GM12878 (cell line): ENCODE measurements around the gene EPB41L2. TPM values are rescaled to one million over a fixed set of nuclear protein-coding genes. Genes with fewer than 3 reads are reported as not detected.
A peak's percentile ranks its signal among the peaks of the same experiment; 100 is the strongest.

Source experiments
- ATAC-seq: fragments of 200-7000 bp; cut with Tn5 transposase; 3 replicates; pipeline ENCODE4 v1.9.1; 2020; ENCODE audit warnings: mild to moderate bottlenecking, moderate library complexity
- BruUV-seq: library from RNA; stranded (reverse); fragments of 400-500 nt; replicated peaks from 2 replicates; lab custom pipeline; 2021; lab: Mats Ljungman, UMichigan
- CTCF ChIA-PET: fragments of 300-600 bp; sonication (Branson Sonifier 250); formaldehyde crosslinking; extraction: SDS; loops from one replicate; lab custom pipeline; 2021; ENCODE audit warnings: inconsistent platforms; lab: Yijun Ruan, JAX
- POLR2A ChIA-PET: fragments of 350-600 bp; formaldehyde crosslinking; extraction: SDS; loops from one replicate; lab custom pipeline; 2021; ENCODE audit warnings: inconsistent platforms; lab: Charles Lee
- RAD21 ChIA-PET: fragments of 300-600 bp; sonication (Branson Sonifier 250); formaldehyde crosslinking; loops from one replicate; lab custom pipeline; 2023; ENCODE audit warnings: antibody characterized with exemption; ENCODE audit not compliant: unreplicated experiment; lab: Charles Lee
- SMC1A ChIA-PET: fragments of 300-600 bp; sonication (Branson Sonifier 250); formaldehyde crosslinking; loops from one replicate; lab custom pipeline; 2023; ENCODE audit not compliant: unreplicated experiment, uncharacterized antibody; lab: Charles Lee
- DNase-seq: peaks from one replicate; pipeline ENCODE4 v3.0.0-alpha.2; 2011; ENCODE audit warnings: low read depth, low spot score
- FAIRE-seq: peaks from 3 replicates; lab custom pipeline; 2011; peaks lifted over from hg19 to GRCh38; lab: Jason Lieb, UNC
- H2AFZ ChIP-seq: 2 replicates; pipeline ENCODE4 v1.6.0; 2011; ENCODE audit warnings: low read depth, low read length, control low read depth; ENCODE audit not compliant: control insufficient read depth
- H3K27ac ChIP-seq: 2 replicates; pipeline ENCODE4 v1.5.1; 2011; ENCODE audit warnings: control low read depth; ENCODE audit not compliant: control insufficient read depth, insufficient read depth
- H3K27me3 ChIP-seq, 2 experiments: replicated peaks in 1 of 2; 2 replicates each; pipeline versions ENCODE4 v1.6.0 to v1.6.1; 2011; ENCODE audit warnings: low read length in 1 of 2; ENCODE audit not compliant: control insufficient read depth in 2 of 2, insufficient read depth in 2 of 2
- H3K36me3 ChIP-seq, 2 experiments: 2 replicates each; pipeline ENCODE4 v1.5.1; 2011; ENCODE audit warnings: low read length in 1 of 2; ENCODE audit not compliant: control insufficient read depth in 2 of 2, insufficient read depth in 2 of 2
- H3K4me1 ChIP-seq: 2 replicates; pipeline ENCODE4 v1.6.1; 2011; ENCODE audit warnings: mild to moderate bottlenecking, low read length, moderate library complexity, mixed read lengths; ENCODE audit not compliant: control insufficient read depth, insufficient read depth
- H3K4me2 ChIP-seq: 2 replicates; pipeline ENCODE4 v1.6.0; 2011; ENCODE audit warnings: control low read depth; ENCODE audit not compliant: control insufficient read depth, insufficient read depth
- H3K4me3 ChIP-seq: fragments of 200-600 bp; sonication (generic); 2 replicates; pipeline ENCODE4 v1.5.1; 2016
- H3K79me2 ChIP-seq: 2 replicates; pipeline ENCODE4 v1.6.0; 2011; ENCODE audit warnings: low read length; ENCODE audit not compliant: control insufficient read depth, insufficient read depth
- H3K9ac ChIP-seq: 2 replicates; pipeline ENCODE4 v1.8.0; 2011; ENCODE audit warnings: low read length, control low read depth, mixed read lengths; ENCODE audit not compliant: control insufficient read depth, insufficient read depth
- H3K9me3 ChIP-seq: replicated peaks from 3 replicates; pipeline ENCODE4 v1.5.1; 2011; ENCODE audit warnings: mild to moderate bottlenecking, low read length; ENCODE audit not compliant: control insufficient read depth, insufficient read depth
- H4K20me1 ChIP-seq: 2 replicates; pipeline ENCODE4 v1.6.0; 2011; ENCODE audit not compliant: control insufficient read depth, insufficient read depth
- BCL11A ChIP-seq: IDR thresholded peaks from 2 replicates; pipeline ENCODE4 v1.6.1; 2011; ENCODE audit warnings: low read depth, low read length
- CBFB ChIP-seq: IDR thresholded peaks from 2 replicates; pipeline ENCODE4 v1.6.1; 2016; ENCODE audit warnings: antibody characterized with exemption, low read depth
- CBX5 ChIP-seq: sonication (generic); IDR thresholded peaks from 2 replicates; pipeline ENCODE4 v1.6.1; 2016; ENCODE audit warnings: low read depth, moderate library complexity, mild to moderate bottlenecking, inconsistent platforms
- CEBPB ChIP-seq, 2 experiments: fragments of 150-350 bp in 1 of 2; IDR thresholded peaks; 2 replicates each; pipeline ENCODE4 v1.6.1; 2012 to 2014; ENCODE audit warnings: low read depth in 2 of 2, low read length in 2 of 2, borderline replicate concordance in 1 of 2, inconsistent platforms in 1 of 2
- CREM ChIP-seq: IDR thresholded peaks from 2 replicates; pipeline ENCODE4 v1.6.1; 2014; ENCODE audit warnings: antibody characterized with exemption, low read depth
- EED ChIP-seq: sonication (generic); IDR thresholded peaks from 2 replicates; pipeline ENCODE4 v1.6.1; 2016; ENCODE audit warnings: antibody characterized with exemption, low read depth
- ESRRA ChIP-seq: IDR thresholded peaks from 2 replicates; pipeline ENCODE4 v1.6.1; 2012; ENCODE audit warnings: mild to moderate bottlenecking, low read length, improper control_type of control experiment
- ETV6 ChIP-seq, 2 experiments: fragments of 450-650 bp in 1 of 2; IDR thresholded peaks in 1 of 2; conservative IDR thresholded peaks in 1 of 2; 2 replicates each; pipeline ENCODE4 v1.6.1; 2014; ENCODE audit warnings: antibody characterized with exemption in 1 of 2, borderline replicate concordance in 1 of 2, low read depth in 1 of 2, mild to moderate bottlenecking in 1 of 2, moderate library complexity in 1 of 2
- EZH2 ChIP-seq: IDR thresholded peaks from 2 replicates; pipeline ENCODE4 v1.6.1; 2012; ENCODE audit warnings: low read depth, mild to moderate bottlenecking, control low read depth, inconsistent platforms, low read length, borderline replicate concordance; ENCODE audit not compliant: control insufficient read depth
- FOS ChIP-seq: IDR thresholded peaks from 3 replicates; pipeline ENCODE4 v1.6.1; 2011; ENCODE audit warnings: borderline replicate concordance; ENCODE audit not compliant: insufficient read length; ENCODE audit errors: extremely low read depth
- GABPA ChIP-seq: IDR thresholded peaks from 2 replicates; pipeline ENCODE4 v1.6.1; 2014; ENCODE audit warnings: antibody characterized with exemption, low read depth, mild to moderate bottlenecking, inconsistent platforms
- PML ChIP-seq: IDR thresholded peaks from 2 replicates; pipeline ENCODE4 v1.6.1; 2012; ENCODE audit warnings: low read length, inconsistent platforms
- RUNX3 ChIP-seq: IDR thresholded peaks from 2 replicates; pipeline ENCODE4 v1.6.1; 2012; ENCODE audit warnings: low read length, inconsistent platforms
- SMAD5 ChIP-seq: IDR thresholded peaks from 2 replicates; pipeline ENCODE4 v1.6.1; 2016; ENCODE audit warnings: antibody characterized with exemption, low read depth
- TCF7 ChIP-seq: IDR thresholded peaks from 2 replicates; pipeline ENCODE4 v1.6.1; 2014; ENCODE audit warnings: antibody characterized with exemption, borderline replicate concordance
- WRNIP1 ChIP-seq: IDR thresholded peaks from 2 replicates; pipeline ENCODE4 v1.6.1; 2011; ENCODE audit warnings: low read depth, low read length, improper control_type of control experiment, borderline replicate concordance
- WGBS: methylation state at CpG from one replicate; pipeline ENCODE4 v1.1.6; 2016; ENCODE audit warnings: low lambda C conversion rate; ENCODE audit not compliant: insufficient replicate concordance, insufficient coverage; ENCODE audit errors: missing lambda C conversion rate; 5-methylcytosine and 5-hydroxymethylcytosine counted together
- in situ Hi-C: fragments of 300-500 bp; cut with MboI; formaldehyde crosslinking; loops from 9 replicates; pipeline ENCODE4 v1.14.3; 2018; ENCODE audit warnings: mixed read lengths
- intact Hi-C: fragments of 100-400 bp; cut with micrococcal nuclease; formaldehyde crosslinking; loops from one replicate; pipeline ENCODE4 v1.14.2; 2022; ENCODE audit not compliant: unreplicated experiment
- polyA plus RNA-seq, 11 experiments: library from polyadenylated mRNA; depleted of rRNA in 4 of 11; unstranded in 6 of 11; stranded (reverse) in 5 of 11; fragments of >200 nt; fragmentation: Nextera tagmentation in 4 of 11; fragmentation: Illumina TruSeq in 1 of 11; extraction: Ambion mirVana in 4 of 11; extraction: Trizol in 1 of 11; gene quantifications; 1 replicate in 1 of 11; 2 replicates in 10 of 11; pipeline versions ENCODE4 v1.2.1 to v1.2.3, GENCODE V29; 2011 to 2016; ENCODE audit warnings: inconsistent platforms in 2 of 11, missing spikeins in 2 of 11, low read depth in 1 of 11
- total RNA-seq, 4 experiments: library from RNA; depleted of rRNA in 3 of 4; stranded (reverse); fragments of >200 nt in 3 of 4; fragmentation: Illumina TruSeq in 1 of 4; extraction: Trizol in 1 of 4; gene quantifications; 2 replicates each; pipeline versions ENCODE4 v1.2.1 to v1.2.3, GENCODE V29; 2013 to 2021

The EPB41L2 gene
- total and polyA plus RNA-seq, 10 of the 15 experiments (the other 5 are each of a cell fraction or from before 2014, with no cell fraction given) = 7.4 to 41.6 (median 19.0) TPM

GRCh38 chr6:130913120-130913519, 149.9 kb downstream of the EPB41L2 start:
- DNase-seq (peak; percentile 21), FAIRE-seq (peak; percentile 38), ATAC-seq (peak; percentile 87)
- no peak overlapping the region for H3K27ac ChIP-seq
- peaks cover 6% of the 10 kb centered on the region for H3K4me1 ChIP-seq
- no peaks in the 10 kb centered on the region for H4K20me1 ChIP-seq
- ChIA-PET RAD21 (no interaction called here), CTCF (no interaction called here), SMC1A (no interaction called here), POLR2A (no interaction called here)
- in situ Hi-C loops (no loop called here), intact Hi-C loops (no loop called here)
- no peak overlapping the region for H3K9ac ChIP-seq
- no TSS peak for BruUV-seq
- peak; percentile 64 for TF ChIP-seq RUNX3
- no peak for TF ChIP-seq TCF7
- TF ChIP-seq EED = 0 out of 2 replicates have a peak, but pooled peaks have one; percentile 42
- peak in 1 of 2 experiments; percentile 78; a peak in 2 of 4 replicates for TF ChIP-seq ETV6 (conservative IDR thresholded peaks at IDR 0.05 in 1 of 2, IDR thresholded peaks at IDR 0.05 in 1 of 2; ENCODE audit: borderline replicate concordance in 1 of 2, low read depth in 1 of 2)
- H2AFZ ChIP-seq = no peak overlapping the region
- H3K79me2 ChIP-seq = no peaks in the 10 kb centered on the region
- H3K36me3 ChIP-seq = no peaks in the 10 kb centered on the region; a peak in 1 of 4 replicates
- no peaks in the 10 kb centered on the region for H3K27me3 ChIP-seq
- H3K4me2 ChIP-seq = no peak overlapping the region
- 46% methylated on average over 4 of the region's 4 CpGs for WGBS
- no peaks in the 10 kb centered on the region for H3K9me3 ChIP-seq
- H3K4me3 ChIP-seq = no peak overlapping the region

GRCh38 chr6:130912434-130912833, 150.6 kb downstream of the EPB41L2 start:
- no peaks in the 10 kb centered on the region for H3K27me3 ChIP-seq
- RAD21 ChIA-PET = no interaction called here

More at GRCh38 chr6:130912434-130912833, 150.6 kb downstream of the EPB41L2 start:
- SMC1A ChIA-PET = no interaction called here
- TF ChIP-seq FOS (no peak), CEBPB (IDR thresholded peaks at IDR 0.05; ENCODE audit: borderline replicate concordance in 1 of 2, low read depth in 2 of 2, low read length in 2 of 2) (no peak), WRNIP1 (no peak), CREM (no peak), BCL11A (no peak), PML (no peak), CBFB (no peak), EZH2 (no peak), SMAD5 (no peak), ESRRA (no peak), CBX5 (no peak), GABPA (no peak)
- no peaks in the 10 kb centered on the region; a peak in 1 of 4 replicates for H3K36me3 ChIP-seq
- WGBS = 78% methylated on average over 4 of the region's 4 CpGs
- DNase-seq (no peak), ATAC-seq (no peak), FAIRE-seq (no peak)
- no peak overlapping the region for H3K9ac ChIP-seq
- CTCF ChIA-PET = no interaction called here
- H3K4me1 ChIP-seq = peaks cover 11% of the 10 kb centered on the region
- in situ Hi-C loops = no loop called here
- intact Hi-C loops = no loop called here
- H3K27ac ChIP-seq = no peak overlapping the region
- POLR2A ChIA-PET = no interaction called here
- BruUV-seq = no TSS peak
- no peaks in the 10 kb centered on the region for H3K79me2 ChIP-seq
- no peaks in the 10 kb centered on the region for H4K20me1 ChIP-seq
- H3K4me2 ChIP-seq = no peak overlapping the region
- H2AFZ ChIP-seq = no peak overlapping the region
- no peak overlapping the region for H3K4me3 ChIP-seq
- H3K9me3 ChIP-seq = no peaks in the 10 kb centered on the region
